Endodermal cell (in vitro differentiated cells): ENCODE measurements around the gene PNPLA2. TPM values are rescaled to one million over a fixed set of nuclear protein-coding genes. Genes with fewer than 3 reads are reported as not detected.
A peak's percentile ranks its signal among the peaks of the same experiment; 100 is the strongest.

Experiments
- DNase-seq: peaks from one replicate; pipeline ENCODE4 v3.0.0-alpha.2; 2017
- H3K27ac ChIP-seq: 2 replicates; pipeline ENCODE4 v1.5.1; 2013; ENCODE audit warnings: mild to moderate bottlenecking, low read depth, low read length, moderate library complexity
- H3K27me3 ChIP-seq: 2 replicates; pipeline ENCODE4 v1.6.1; 2013; ENCODE audit warnings: mild to moderate bottlenecking, low read length, moderate library complexity; ENCODE audit not compliant: insufficient read depth, control insufficient read depth, poor library complexity, severe bottlenecking
- H3K36me3 ChIP-seq: 2 replicates; pipeline ENCODE4 v1.7.0; 2013; ENCODE audit warnings: mild to moderate bottlenecking, low read length, moderate library complexity; ENCODE audit not compliant: control insufficient read depth, insufficient read depth
- H3K4me1 ChIP-seq: one replicate; pipeline ENCODE4 v1.7.0; 2013; ENCODE audit warnings: low read length; ENCODE audit not compliant: control insufficient read depth, insufficient read depth
- H3K4me3 ChIP-seq: 2 replicates; pipeline ENCODE4 v1.5.1; 2013; ENCODE audit warnings: mild to moderate bottlenecking, low read length, moderate library complexity
- H3K9ac ChIP-seq: 2 replicates; pipeline ENCODE4 v1.6.1; 2013; ENCODE audit warnings: mild to moderate bottlenecking, low read length, moderate library complexity; ENCODE audit not compliant: poor library complexity, severe bottlenecking; ENCODE audit errors: extremely low read depth
- H3K9me3 ChIP-seq: 2 replicates; pipeline ENCODE4 v1.6.1; 2013; ENCODE audit warnings: mild to moderate bottlenecking, low read length, moderate library complexity; ENCODE audit not compliant: control insufficient read depth
- H3K27ac Mint-ChIP-seq: 2 replicates; pipeline ENCODE4 v1.8.0; 2020; ENCODE audit warnings: mixed read lengths
- H3K27me3 Mint-ChIP-seq: 2 replicates; pipeline ENCODE4 v1.8.0; 2021; ENCODE audit warnings: mild to moderate bottlenecking, mixed read lengths; ENCODE audit not compliant: insufficient read depth
- H3K36me3 Mint-ChIP-seq: 2 replicates; pipeline ENCODE4 v1.8.0; 2020; ENCODE audit warnings: low read depth, mixed read lengths
- H3K4me1 Mint-ChIP-seq: 2 replicates; pipeline ENCODE4 v1.8.0; 2020; ENCODE audit warnings: mixed read lengths
- H3K4me3 Mint-ChIP-seq: 2 replicates; pipeline ENCODE4 v1.8.0; 2020; ENCODE audit warnings: mild to moderate bottlenecking, moderate library complexity, mixed read lengths
- H3K9me3 Mint-ChIP-seq: 2 replicates; pipeline ENCODE4 v1.8.0; 2020; ENCODE audit warnings: mild to moderate bottlenecking, mixed read lengths
- WGBS, 2 experiments: methylation state at CpG; one replicate each; pipeline versions ENCODE4 v1.1.5 to v1.1.7; 2013; ENCODE audit warnings: missing lambda C conversion rate in 2 of 2, mixed read lengths in 1 of 2; ENCODE audit not compliant: insufficient coverage in 1 of 2, insufficient read length in 1 of 2; 5-methylcytosine and 5-hydroxymethylcytosine counted together
- total RNA-seq, 2 donors: library from RNA; stranded (reverse); fragmentation: NEBNext Ultra II Directional in 1 of 2; extraction: Animal tissue kit (Norgen Biotek cat#: 25700) in 1 of 2; gene quantifications; 2 replicates in 1 of 2; 3 replicates in 1 of 2; pipeline ENCODE4 v1.2.1, GENCODE V29; 2021
- TF ChIP-seq, protein P1 (sequence below): fragments of 200-600 bp; sonication (generic); conservative IDR thresholded peaks from 2 replicates; pipeline ENCODE4 v1.5.0; 2021; ENCODE audit warnings: antibody characterized with exemption, mild to moderate bottlenecking

The PNPLA2 gene
- total RNA-seq, 2 donors from 2014 or later, result 77.0 to 77.6 TPM

DNA sequence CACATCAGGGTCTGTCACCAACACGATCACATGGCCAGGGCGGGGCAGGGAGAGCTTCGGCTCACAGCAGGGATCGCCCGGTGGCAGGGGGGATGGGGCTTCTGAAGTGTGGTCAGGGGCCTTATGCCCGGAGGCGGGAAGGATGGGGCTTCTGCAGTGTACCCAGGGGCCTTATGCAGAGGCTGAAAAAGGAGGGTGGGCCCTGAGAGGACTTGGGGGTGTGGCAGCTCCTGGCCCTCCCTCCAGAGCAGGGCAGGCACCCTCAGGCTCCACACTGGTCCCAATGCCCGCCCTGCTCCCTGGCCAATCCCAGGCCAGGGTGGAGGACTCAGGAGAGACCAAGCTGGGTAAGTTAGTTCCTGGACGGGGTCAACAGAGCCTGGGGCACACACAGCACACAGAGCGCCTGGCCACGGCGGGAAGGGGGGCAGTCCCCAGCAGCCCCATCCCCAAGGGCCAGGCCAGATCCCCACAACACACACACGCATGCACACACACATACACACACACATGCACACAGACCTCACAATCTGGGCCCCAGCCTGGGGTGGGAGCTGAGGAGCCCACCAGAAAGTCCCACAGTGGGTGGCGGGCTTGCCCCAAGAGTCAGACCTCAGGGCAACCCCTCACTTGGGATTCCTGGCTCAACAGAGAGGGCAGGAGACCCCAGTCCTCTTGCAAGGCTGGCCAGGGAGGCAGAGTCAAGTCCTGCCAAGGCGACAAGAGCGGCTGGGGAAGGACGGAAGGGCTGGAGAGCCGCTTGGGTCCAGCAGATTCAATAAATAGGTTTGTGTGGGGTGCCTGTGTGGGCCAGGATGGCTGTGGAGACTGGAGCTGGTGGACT is 27.8 kb upstream of the PNPLA2 start:
- Mint-ChIP-seq H3K4me3 (no peak overlapping the region), H3K36me3 (peaks cover 9% of the 10 kb centered on the region), H3K27ac (no peak overlapping the region), H3K4me1 (no peaks in the 10 kb centered on the region), H3K27me3 (peaks cover 3% of the 10 kb centered on the region), H3K9me3 (no peaks in the 10 kb centered on the region)
- H3K4me3 ChIP-seq, result no peak overlapping the region
- peaks cover 3% of the 10 kb centered on the region for H3K4me1 ChIP-seq
- TF ChIP-seq, protein P1, sequence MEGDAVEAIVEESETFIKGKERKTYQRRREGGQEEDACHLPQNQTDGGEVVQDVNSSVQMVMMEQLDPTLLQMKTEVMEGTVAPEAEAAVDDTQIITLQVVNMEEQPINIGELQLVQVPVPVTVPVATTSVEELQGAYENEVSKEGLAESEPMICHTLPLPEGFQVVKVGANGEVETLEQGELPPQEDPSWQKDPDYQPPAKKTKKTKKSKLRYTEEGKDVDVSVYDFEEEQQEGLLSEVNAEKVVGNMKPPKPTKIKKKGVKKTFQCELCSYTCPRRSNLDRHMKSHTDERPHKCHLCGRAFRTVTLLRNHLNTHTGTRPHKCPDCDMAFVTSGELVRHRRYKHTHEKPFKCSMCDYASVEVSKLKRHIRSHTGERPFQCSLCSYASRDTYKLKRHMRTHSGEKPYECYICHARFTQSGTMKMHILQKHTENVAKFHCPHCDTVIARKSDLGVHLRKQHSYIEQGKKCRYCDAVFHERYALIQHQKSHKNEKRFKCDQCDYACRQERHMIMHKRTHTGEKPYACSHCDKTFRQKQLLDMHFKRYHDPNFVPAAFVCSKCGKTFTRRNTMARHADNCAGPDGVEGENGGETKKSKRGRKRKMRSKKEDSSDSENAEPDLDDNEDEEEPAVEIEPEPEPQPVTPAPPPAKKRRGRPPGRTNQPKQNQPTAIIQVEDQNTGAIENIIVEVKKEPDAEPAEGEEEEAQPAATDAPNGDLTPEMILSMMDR, result no peak
- DNase-seq, result peak; percentile 87
- H3K27me3 ChIP-seq, result no peaks in the 10 kb centered on the region
- H3K9ac ChIP-seq, result no peak overlapping the region
- H3K36me3 ChIP-seq, result peaks cover 8% of the 10 kb centered on the region
- 78% methylated on average over 18 of the region's 18 CpGs; no CpG with 5 or more reads in 1 of the 2 experiments for WGBS, 2 experiments
- H3K9me3 ChIP-seq, result no peaks in the 10 kb centered on the region
- no peak overlapping the region for H3K27ac ChIP-seq

GRCh38 chr11:791658-792534 is 26.8 kb upstream of the PNPLA2 start:
- WGBS, 2 experiments, result 96 to 98% methylated on average over 32 to 47 of the region's 49 CpGs
- H3K4me3 Mint-ChIP-seq, result no peak overlapping the region
- H3K27ac ChIP-seq, result no peak overlapping the region

DNA sequence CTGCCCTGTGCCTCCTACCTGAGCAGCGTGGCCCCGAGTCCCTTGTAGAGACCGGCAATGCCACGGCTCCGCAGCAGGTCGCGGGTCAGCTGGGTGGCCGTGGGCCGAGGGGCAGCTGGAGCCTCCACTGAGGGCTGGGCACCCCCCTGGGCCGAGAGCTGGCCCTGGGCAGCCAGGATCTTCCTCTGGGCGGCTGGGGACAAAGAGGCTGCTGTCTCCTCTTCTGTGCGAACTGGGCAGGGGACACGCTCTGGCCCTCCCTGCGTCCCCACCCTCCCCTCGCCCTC is 26.2 kb upstream of the PNPLA2 start:
- peaks cover 9% of the 10 kb centered on the region for H3K36me3 Mint-ChIP-seq
- no peak for DNase-seq
- H3K9me3 ChIP-seq, result no peaks in the 10 kb centered on the region
- H3K27me3 Mint-ChIP-seq, result peaks cover 3% of the 10 kb centered on the region
- peaks cover 4% of the 10 kb centered on the region for H3K4me1 ChIP-seq
- peaks cover 4% of the 10 kb centered on the region for H3K4me1 Mint-ChIP-seq
- H3K27me3 ChIP-seq, result no peaks in the 10 kb centered on the region
- H3K27ac Mint-ChIP-seq, result no peak overlapping the region
- H3K9ac ChIP-seq, result no peak overlapping the region
- TF ChIP-seq, protein P1, result no peak
- no peak overlapping the region for H3K27ac ChIP-seq
- WGBS, 2 experiments, result 90 to 97% methylated on average over 5 to 15 of the region's 15 CpGs
- no peak overlapping the region for H3K4me3 Mint-ChIP-seq
- H3K9me3 Mint-ChIP-seq, result no peaks in the 10 kb centered on the region
- peaks cover 8% of the 10 kb centered on the region for H3K36me3 ChIP-seq
- H3K4me3 ChIP-seq, result no peak overlapping the region

More at GRCh38 chr11:791658-792534, 26.8 kb upstream of the PNPLA2 start:
- H3K27me3 Mint-ChIP-seq, result peaks cover 3% of the 10 kb centered on the region
- H3K4me1 Mint-ChIP-seq, result peaks cover 4% of the 10 kb centered on the region
- Histone ChIP-seq H3K4me1 (peaks cover 4% of the 10 kb centered on the region), H3K4me3 (no peak overlapping the region), H3K36me3 (peaks cover 8% of the 10 kb centered on the region), H3K9ac (no peak overlapping the region), H3K27me3 (no peaks in the 10 kb centered on the region), H3K9me3 (no peaks in the 10 kb centered on the region)
- peaks cover 9% of the 10 kb centered on the region for H3K36me3 Mint-ChIP-seq
- no peaks in the 10 kb centered on the region for H3K9me3 Mint-ChIP-seq
- H3K27ac Mint-ChIP-seq, result no peak overlapping the region
- no peak for DNase-seq
- TF ChIP-seq, protein P1, result no peak
